ENCODE measurements around the gene CHRNE. TPM values are rescaled to one million over a fixed set of nuclear protein-coding genes. Genes with fewer than 3 reads are reported as not detected.

CHRNE gene
- polyA plus RNA-seq, 1 donor (not counting 4 experiments of a cell fraction or from before 2014, with no cell fraction given), result 0.04 TPM

DNA sequence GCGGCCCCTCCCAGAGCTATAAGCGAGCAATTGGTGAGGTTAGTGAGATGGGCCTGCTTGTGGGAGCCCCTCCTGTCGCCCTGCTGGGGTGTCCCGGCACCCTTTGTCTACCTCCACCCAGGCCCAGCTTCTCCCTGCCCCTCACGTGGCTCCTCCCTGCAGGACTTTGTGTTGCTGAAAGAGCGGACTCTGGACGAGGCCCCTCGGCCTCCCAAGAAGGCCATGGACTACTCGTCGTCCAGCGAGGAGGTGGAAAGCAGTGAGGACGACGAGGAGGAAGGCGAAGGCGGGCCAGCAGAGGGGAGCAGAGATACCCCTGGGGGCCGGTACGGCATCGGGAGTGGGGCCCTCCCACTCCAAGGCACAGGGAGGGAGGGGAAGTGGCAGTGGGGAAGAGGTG lies 9.6 kb downstream of the CHRNE start:
- Histone ChIP-seq H3K27me3 (ENCODE audit: control insufficient read depth, extremely low read depth, insufficient read depth, low read length) (no peaks in the 10 kb centered on the region), H4K20me1 (ENCODE audit: control insufficient read depth, extremely low read depth, insufficient read depth, low read length) (peaks cover 10% of the 10 kb centered on the region)

GRCh38 chr17:4892499-4893221 lies 10.2 kb downstream of the CHRNE start:
- Histone ChIP-seq H3K9me3 (ENCODE audit: control insufficient read depth, low read depth, low read length) (no peaks in the 10 kb centered on the region), H3K79me2 (ENCODE audit: control insufficient read depth, insufficient read depth, low read length) (no peaks in the 10 kb centered on the region), H3K9ac (ENCODE audit: control insufficient read depth, extremely low read depth, insufficient read depth, low read length) (no peak overlapping the region), H2AFZ (ENCODE audit: control insufficient read depth, low read length) (no peak overlapping the region), H3K4me1 (ENCODE audit: control insufficient read depth, extremely low read depth, insufficient read depth, low read length) (no peaks in the 10 kb centered on the region), H3K4me3 (ENCODE audit: control insufficient read depth in 2 of 3, extremely low read depth in 1 of 3, insufficient read depth in 2 of 3, low read depth in 1 of 3, low read length in 3 of 3) (no peak overlapping the region), H3K9me1 (ENCODE audit: control insufficient read depth, extremely low read depth, insufficient read depth, low read length) (no peaks in the 10 kb centered on the region), H3K27ac (ENCODE audit: control insufficient read depth, insufficient read depth, low read length) (no peak overlapping the region), H3K36me3 (ENCODE audit: control insufficient read depth in 2 of 2, extremely low read depth in 1 of 2, insufficient read depth in 2 of 2, low read length in 2 of 2) (peaks cover 57 to 59% of the 10 kb centered on the region in 2 experiments), H3K27me3 (ENCODE audit: control insufficient read depth, extremely low read depth, insufficient read depth, low read length) (no peaks in the 10 kb centered on the region), H4K20me1 (ENCODE audit: control insufficient read depth, extremely low read depth, insufficient read depth, low read length) (peaks cover 10% of the 10 kb centered on the region), H3K4me2 (ENCODE audit: control insufficient read depth, extremely low read depth, insufficient read depth, low read depth, low read length) (no peak overlapping the region)
- DNase-seq (ENCODE audit: low read depth, low spot score) (no peak), FAIRE-seq (no peak)
- no peak for TF ChIP-seq CTCF (optimal IDR thresholded peaks at IDR 0.05 in 1 of 3, IDR thresholded peaks at IDR 0.05 in 1 of 3, conservative IDR thresholded peaks at IDR 0.05 in 1 of 3; ENCODE audit: extremely low read depth in 1 of 3, insufficient read depth in 2 of 3, low read length in 3 of 3)
- TF ChIP-seq EZH2 (IDR thresholded peaks at IDR 0.05; ENCODE audit: low read length), result no peak
- dilution Hi-C loops (cut with MboI; ENCODE audit: extremely low pct_ligation_motif_present, low sequenced_read_pairs), result no loop called here

More for the DNA sequence above, 9.6 kb downstream of the CHRNE start:
- Histone ChIP-seq H3K9ac (ENCODE audit: control insufficient read depth, extremely low read depth, insufficient read depth, low read length) (no peak overlapping the region), H2AFZ (ENCODE audit: control insufficient read depth, low read length) (no peak overlapping the region), H3K4me1 (ENCODE audit: control insufficient read depth, extremely low read depth, insufficient read depth, low read length) (no peaks in the 10 kb centered on the region), H3K4me2 (ENCODE audit: control insufficient read depth, extremely low read depth, insufficient read depth, low read depth, low read length) (no peak overlapping the region), H3K79me2 (ENCODE audit: control insufficient read depth, insufficient read depth, low read length) (no peaks in the 10 kb centered on the region), H3K27ac (ENCODE audit: control insufficient read depth, insufficient read depth, low read length) (no peak overlapping the region), H3K4me3 (ENCODE audit: control insufficient read depth in 2 of 3, extremely low read depth in 1 of 3, insufficient read depth in 2 of 3, low read depth in 1 of 3, low read length in 3 of 3) (no peak overlapping the region), H3K36me3 (ENCODE audit: control insufficient read depth in 2 of 2, extremely low read depth in 1 of 2, insufficient read depth in 2 of 2, low read length in 2 of 2) (peaks cover 54 to 55% of the 10 kb centered on the region in 2 experiments), H3K9me1 (ENCODE audit: control insufficient read depth, extremely low read depth, insufficient read depth, low read length) (no peaks in the 10 kb centered on the region), H3K9me3 (ENCODE audit: control insufficient read depth, low read depth, low read length) (no peaks in the 10 kb centered on the region)
- FAIRE-seq (no peak), DNase-seq (ENCODE audit: low read depth, low spot score) (no peak)
- dilution Hi-C loops (cut with MboI; ENCODE audit: extremely low pct_ligation_motif_present, low sequenced_read_pairs), result no loop called here
- TF ChIP-seq EZH2 (IDR thresholded peaks at IDR 0.05; ENCODE audit: low read length) (no peak), CTCF (optimal IDR thresholded peaks at IDR 0.05 in 1 of 3, IDR thresholded peaks at IDR 0.05 in 1 of 3, conservative IDR thresholded peaks at IDR 0.05 in 1 of 3; ENCODE audit: extremely low read depth in 1 of 3, insufficient read depth in 2 of 3, low read length in 3 of 3) (no peak)

Measured in keratinocyte (primary cell).